HCT116 (cell line): ENCODE measurements around the gene CDC42EP4. TPM values are rescaled to one million over a fixed set of nuclear protein-coding genes. Genes with fewer than 3 reads are reported as not detected.

Experiments used
- ATAC-seq: fragments of 200-7000 bp; cut with Tn5 transposase; 2 replicates; pipeline ENCODE4 v1.9.1; 2020; ENCODE audit warnings: mild to moderate bottlenecking, moderate library complexity
- BruUV-seq: library from RNA; stranded (reverse); fragments of 400-500 nt; replicated peaks from 2 replicates; lab custom pipeline; 2021; lab: Mats Ljungman, UMichigan
- CTCF ChIA-PET: fragments of 300-600 bp; sonication (Branson Sonifier 250); formaldehyde crosslinking; loops from one replicate; lab custom pipeline; 2021; ENCODE audit warnings: antibody characterized with exemption; lab: Charles Lee
- POLR2A ChIA-PET: fragments of 300-600, 350-600 bp; sonication (Branson Sonifier 250); formaldehyde crosslinking; loops from one replicate; lab custom pipeline; 2021; ENCODE audit warnings: antibody characterized with exemption; lab: Charles Lee
- RAD21 ChIA-PET, 2 experiments: fragments of 300-600 bp; sonication (Branson Sonifier 250); formaldehyde crosslinking; loops; one replicate each; lab custom pipeline; 2023; ENCODE audit warnings: low total read pairs in 2 of 2; ENCODE audit not compliant: uncharacterized antibody in 2 of 2, unreplicated experiment in 2 of 2, low non-redundant PET in 1 of 2; lab: Charles Lee
- DNase-seq: peaks from one replicate; pipeline ENCODE4 v3.0.0-alpha.2; 2010; ENCODE audit warnings: low read depth, low spot score
- H2AFZ ChIP-seq: fragments of 200-600 bp; shearing (Covaris generic), sonication (generic); 2 replicates; pipeline ENCODE4 v1.6.1; 2017; ENCODE audit warnings: low read depth, mixed run types, mixed read lengths, antibody characterized with exemption, low read length; ENCODE audit not compliant: poor library complexity, severe bottlenecking
- H3K27ac ChIP-seq: 2 replicates; pipeline ENCODE4 v1.5.1; 2012; ENCODE audit warnings: low read depth, low read length
- H3K27me3 ChIP-seq: fragments of 200-600 bp; sonication (generic); 2 replicates; pipeline ENCODE4 v1.6.1; 2016; ENCODE audit warnings: mixed run types, low read length, mixed read lengths; ENCODE audit not compliant: insufficient read depth
- H3K36me3 ChIP-seq, 2 experiments: fragments of 200-500 bp in 1 of 2; fragments of 200-600 bp in 1 of 2; sonication (Bioruptor generic) in 1 of 2; sonication (generic) in 1 of 2; 2 replicates each; pipeline versions ENCODE4 v1.5.1 to v1.6.1; 2014 to 2016; ENCODE audit warnings: low read length in 2 of 2, inconsistent platforms in 1 of 2, mixed read lengths in 1 of 2, mixed run types in 1 of 2; ENCODE audit not compliant: insufficient read depth in 2 of 2, control insufficient read depth in 1 of 2
- H3K4me1 ChIP-seq, 2 experiments: fragments of 200-600 bp in 1 of 2; sonication (generic) in 1 of 2; 2 replicates each; pipeline versions ENCODE4 v1.5.1 to v1.6.1; 2012 to 2017; ENCODE audit warnings: low read length in 2 of 2, inconsistent platforms in 1 of 2, mild to moderate bottlenecking in 1 of 2, mixed read lengths in 1 of 2, mixed run types in 1 of 2, moderate library complexity in 1 of 2; ENCODE audit not compliant: insufficient read depth in 2 of 2, control insufficient read depth in 1 of 2
- H3K4me2 ChIP-seq: fragments of 200-600 bp; sonication (generic); 2 replicates; pipeline ENCODE4 v1.6.1; 2017; ENCODE audit warnings: mixed run types, low read length, mixed read lengths
- H3K4me3 ChIP-seq, 2 experiments: fragments of 200-600 bp in 1 of 2; sonication (generic) in 1 of 2; replicated peaks in 1 of 2; 2 replicates each; pipeline ENCODE4 v1.5.1; 2011 to 2016; ENCODE audit warnings: low read length in 2 of 2, control low read depth in 1 of 2, low read depth in 1 of 2, mild to moderate bottlenecking in 1 of 2, mixed read lengths in 1 of 2, mixed run types in 1 of 2
- H3K79me2 ChIP-seq: fragments of 200-600 bp; sonication (generic); 2 replicates; pipeline ENCODE4 v1.6.1; 2017; ENCODE audit warnings: mild to moderate bottlenecking, mixed run types, low read length, moderate library complexity, mixed read lengths; ENCODE audit not compliant: insufficient read depth
- H3K9ac ChIP-seq: fragments of 200-600 bp; sonication (generic); 2 replicates; pipeline ENCODE4 v1.6.1; 2016; ENCODE audit warnings: low read length, mixed read lengths
- H3K9me2 ChIP-seq: fragments of 200-600 bp; sonication (generic), shearing (Covaris generic); 2 replicates; pipeline ENCODE4 v1.6.1; 2017; ENCODE audit warnings: mixed run types, mild to moderate bottlenecking, moderate library complexity; ENCODE audit not compliant: insufficient read depth
- H3K9me3 ChIP-seq, 2 experiments: fragments of 200-500 bp in 1 of 2; fragments of 200-600 bp in 1 of 2; sonication (Bioruptor generic) in 1 of 2; sonication (generic) in 1 of 2; 2 replicates each; pipeline ENCODE4 v1.6.1; 2014 to 2017; ENCODE audit warnings: low read length in 2 of 2, mixed read lengths in 2 of 2, inconsistent platforms in 1 of 2, low read depth in 1 of 2, mild to moderate bottlenecking in 1 of 2, mixed run types in 1 of 2, moderate library complexity in 1 of 2; ENCODE audit not compliant: control insufficient read depth in 1 of 2, insufficient read depth in 1 of 2
- H4K20me1 ChIP-seq: fragments of 200-600 bp; sonication (generic), shearing (Covaris generic); 2 replicates; pipeline ENCODE4 v1.6.1; 2017; ENCODE audit warnings: mixed run types, mild to moderate bottlenecking, moderate library complexity; ENCODE audit not compliant: insufficient read depth
- ATF3 ChIP-seq: IDR thresholded peaks from 2 replicates; pipeline ENCODE4 v1.6.1; 2012
- CBX3 ChIP-seq: IDR thresholded peaks from 2 replicates; pipeline ENCODE4 v1.6.1; 2012; ENCODE audit warnings: low read depth
- CEBPB ChIP-seq: IDR thresholded peaks from 2 replicates; pipeline ENCODE4 v1.6.1; 2012; ENCODE audit warnings: low read depth
- CTCF ChIP-seq, 3 experiments: fragments of 200-600 bp in 1 of 3; sonication (generic) in 1 of 3; IDR thresholded peaks in 2 of 3; conservative IDR thresholded peaks in 1 of 3; 2 replicates each; pipeline ENCODE4 v1.5.1; 2012 to 2017; ENCODE audit warnings: low read depth in 2 of 3, low read length in 2 of 3, antibody characterized with exemption in 1 of 3, borderline replicate concordance in 1 of 3, control low read depth in 1 of 3, mild to moderate bottlenecking in 1 of 3, mixed read lengths in 1 of 3, mixed run types in 1 of 3, moderate library complexity in 1 of 3; ENCODE audit not compliant: insufficient read depth in 1 of 3
- EGR1 ChIP-seq: IDR thresholded peaks from 2 replicates; pipeline ENCODE4 v1.6.1; 2012; ENCODE audit warnings: low read depth
- ELF1 ChIP-seq: IDR thresholded peaks from 2 replicates; pipeline ENCODE4 v1.6.1; 2012; ENCODE audit warnings: low read depth, borderline replicate concordance
- EZH2 ChIP-seq: fragments of 200-600 bp; sonication (generic); IDR thresholded peaks from 2 replicates; pipeline ENCODE4 v1.6.1; 2017; ENCODE audit warnings: antibody characterized with exemption, mixed run types
- FOSL1 ChIP-seq: IDR thresholded peaks from 2 replicates; pipeline ENCODE4 v1.6.1; 2012; ENCODE audit warnings: low read depth
- JUND ChIP-seq: IDR thresholded peaks from 2 replicates; pipeline ENCODE4 v1.6.1; 2012
- MAX ChIP-seq: IDR thresholded peaks from 2 replicates; pipeline ENCODE4 v1.6.1; 2012
- POLR2A ChIP-seq: IDR thresholded peaks from 2 replicates; pipeline ENCODE4 v1.7.0; 2011; ENCODE audit warnings: borderline replicate concordance; ENCODE audit not compliant: insufficient read depth, insufficient read length; ENCODE audit errors: extremely low read depth
- POLR2AphosphoS5 ChIP-seq: IDR thresholded peaks from 2 replicates; pipeline ENCODE4 v1.6.1; 2011; ENCODE audit warnings: mild to moderate bottlenecking, low read depth, low read length, moderate library complexity
- RAD21 ChIP-seq: IDR thresholded peaks from 2 replicates; pipeline ENCODE4 v1.6.1; 2012; ENCODE audit warnings: low read depth, mild to moderate bottlenecking
- TCF7L2 ChIP-seq: IDR thresholded peaks from 2 replicates; pipeline ENCODE4 v1.7.0; 2011; ENCODE audit warnings: borderline replicate concordance, inconsistent platforms; ENCODE audit not compliant: insufficient read depth, insufficient read length; ENCODE audit errors: extremely low read depth
- YY1 ChIP-seq: IDR thresholded peaks from 2 replicates; pipeline ENCODE4 v1.6.1; 2011; ENCODE audit warnings: low read length, low read depth, moderate library complexity, mild to moderate bottlenecking; ENCODE audit not compliant: insufficient replicate concordance; ENCODE audit errors: extremely low read depth
- ZBTB33 ChIP-seq: IDR thresholded peaks from 2 replicates; pipeline ENCODE4 v1.6.1; 2011; ENCODE audit warnings: mild to moderate bottlenecking, low read length, moderate library complexity; ENCODE audit not compliant: insufficient replicate concordance; ENCODE audit errors: extremely low read depth
- ZFX ChIP-seq: fragments of 450-650 bp; IDR thresholded peaks from 2 replicates; pipeline ENCODE4 v1.6.1; 2017
- intact Hi-C: fragments of 100-400 bp; cut with micrococcal nuclease; formaldehyde crosslinking; loops from 2 replicates; pipeline ENCODE4 v1.10.0; 2022
- total RNA-seq: library from RNA; stranded (reverse); gene quantifications from one replicate; pipeline ENCODE4 v1.2.1, GENCODE V29; 2021; ENCODE audit not compliant: unreplicated experiment
- TF ChIP-seq, protein P1 (sequence below): IDR thresholded peaks from 2 replicates; pipeline ENCODE4 v1.6.1; 2012; ENCODE audit warnings: low read depth

Gene CDC42EP4
- total RNA-seq, 1 experiment from 2014 or later = 54.9 TPM

DNA sequence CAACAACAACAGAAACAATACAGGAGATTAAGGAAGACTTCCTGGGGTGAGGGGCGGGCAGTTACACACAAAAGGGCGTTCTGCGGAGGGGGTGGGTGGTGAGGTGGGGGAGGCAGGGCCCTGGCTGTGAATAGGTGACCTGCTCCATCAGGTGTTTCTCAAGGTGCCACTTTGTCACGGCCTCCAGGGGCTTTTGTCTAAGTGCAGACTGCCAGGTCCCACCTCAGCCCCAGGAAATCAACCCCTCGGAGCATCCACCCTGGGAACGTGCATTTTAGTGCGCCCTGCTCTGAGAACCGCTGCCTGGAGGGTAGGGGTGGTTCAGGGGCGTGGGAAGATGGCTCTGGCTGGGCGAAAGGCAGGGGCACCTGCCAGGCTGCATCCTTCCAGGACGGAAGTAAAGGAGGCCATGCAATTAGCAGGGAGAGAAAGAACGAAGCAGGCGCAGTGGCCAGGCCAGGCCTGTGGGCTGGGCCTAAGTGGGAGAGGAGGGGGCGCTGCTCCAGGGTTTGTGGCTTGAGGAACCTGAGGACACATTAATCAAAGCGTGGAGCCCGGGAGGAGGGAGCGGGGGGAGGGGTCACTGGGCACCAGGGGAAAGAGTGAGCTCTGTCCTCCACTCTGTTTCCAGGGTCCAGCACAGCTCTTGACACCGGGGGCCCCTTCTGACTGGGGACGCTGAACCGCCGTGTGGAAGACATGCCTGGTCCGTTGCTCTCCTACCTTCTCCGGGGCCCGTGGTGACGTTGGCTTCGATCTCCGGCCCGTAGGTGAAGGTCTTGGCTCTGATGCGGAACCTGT lies 49.4 kb upstream of the CDC42EP4 start:
- peaks cover 14 to 26% of the 10 kb centered on the region in 2 experiments for H3K4me1 ChIP-seq
- ChIA-PET POLR2A (no interaction called here), RAD21 (no interaction called here), CTCF (interaction anchor here (1.1 to 1.3 kb wide), 2 partner anchors 105 to 804 kb away, joined by 4 to 10 read pairs; no protein-coding TSS in a partner anchor)
- no TSS peak for BruUV-seq
- no peak overlapping the region for H3K27ac ChIP-seq
- no peaks in the 10 kb centered on the region for H3K79me2 ChIP-seq
- ATAC-seq (no peak), DNase-seq (no peak)
- H3K27me3 ChIP-seq = no peaks in the 10 kb centered on the region
- no peaks in the 10 kb centered on the region for H3K36me3 ChIP-seq
- no peaks in the 10 kb centered on the region for H3K9me3 ChIP-seq
- no peaks in the 10 kb centered on the region for H3K9me2 ChIP-seq
- no peak overlapping the region for H3K9ac ChIP-seq
- H2AFZ ChIP-seq = no peak overlapping the region
- intact Hi-C loops = no loop called here
- no peak overlapping the region for H3K4me3 ChIP-seq
- no peaks in the 10 kb centered on the region for H4K20me1 ChIP-seq
- no peak for TF ChIP-seq ZFX
- TF ChIP-seq TCF7L2 = no peak
- no peak for TF ChIP-seq ZBTB33
- TF ChIP-seq POLR2AphosphoS5 = no peak
- no peak for TF ChIP-seq CBX3
- TF ChIP-seq POLR2A = no peak
- TF ChIP-seq ATF3 = no peak
- no peak for TF ChIP-seq EZH2
- TF ChIP-seq RAD21 = no peak
- TF ChIP-seq, protein P1, sequence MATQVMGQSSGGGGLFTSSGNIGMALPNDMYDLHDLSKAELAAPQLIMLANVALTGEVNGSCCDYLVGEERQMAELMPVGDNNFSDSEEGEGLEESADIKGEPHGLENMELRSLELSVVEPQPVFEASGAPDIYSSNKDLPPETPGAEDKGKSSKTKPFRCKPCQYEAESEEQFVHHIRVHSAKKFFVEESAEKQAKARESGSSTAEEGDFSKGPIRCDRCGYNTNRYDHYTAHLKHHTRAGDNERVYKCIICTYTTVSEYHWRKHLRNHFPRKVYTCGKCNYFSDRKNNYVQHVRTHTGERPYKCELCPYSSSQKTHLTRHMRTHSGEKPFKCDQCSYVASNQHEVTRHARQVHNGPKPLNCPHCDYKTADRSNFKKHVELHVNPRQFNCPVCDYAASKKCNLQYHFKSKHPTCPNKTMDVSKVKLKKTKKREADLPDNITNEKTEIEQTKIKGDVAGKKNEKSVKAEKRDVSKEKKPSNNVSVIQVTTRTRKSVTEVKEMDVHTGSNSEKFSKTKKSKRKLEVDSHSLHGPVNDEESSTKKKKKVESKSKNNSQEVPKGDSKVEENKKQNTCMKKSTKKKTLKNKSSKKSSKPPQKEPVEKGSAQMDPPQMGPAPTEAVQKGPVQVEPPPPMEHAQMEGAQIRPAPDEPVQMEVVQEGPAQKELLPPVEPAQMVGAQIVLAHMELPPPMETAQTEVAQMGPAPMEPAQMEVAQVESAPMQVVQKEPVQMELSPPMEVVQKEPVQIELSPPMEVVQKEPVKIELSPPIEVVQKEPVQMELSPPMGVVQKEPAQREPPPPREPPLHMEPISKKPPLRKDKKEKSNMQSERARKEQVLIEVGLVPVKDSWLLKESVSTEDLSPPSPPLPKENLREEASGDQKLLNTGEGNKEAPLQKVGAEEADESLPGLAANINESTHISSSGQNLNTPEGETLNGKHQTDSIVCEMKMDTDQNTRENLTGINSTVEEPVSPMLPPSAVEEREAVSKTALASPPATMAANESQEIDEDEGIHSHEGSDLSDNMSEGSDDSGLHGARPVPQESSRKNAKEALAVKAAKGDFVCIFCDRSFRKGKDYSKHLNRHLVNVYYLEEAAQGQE = no peak
- no peak for TF ChIP-seq CEBPB
- no peak for TF ChIP-seq MAX
- TF ChIP-seq JUND = no peak
- TF ChIP-seq YY1 = no peak
- no peak for TF ChIP-seq ELF1
- no peak for TF ChIP-seq CTCF (IDR thresholded peaks at IDR 0.05 in 2 of 3, conservative IDR thresholded peaks at IDR 0.05 in 1 of 3; ENCODE audit: borderline replicate concordance in 1 of 3, insufficient read depth in 1 of 3, low read depth in 2 of 3, low read length in 2 of 3)
- no peak for TF ChIP-seq FOSL1
- no peak for TF ChIP-seq EGR1
- H3K4me2 ChIP-seq = no peak overlapping the region
